ENCODE measurements around the gene NEK5. TPM values are rescaled to one million over a fixed set of nuclear protein-coding genes. Genes with fewer than 3 reads are reported as not detected.

Gene NEK5
- total RNA-seq, 1 donor from 2014 or later, result 0.50 TPM

DNA sequence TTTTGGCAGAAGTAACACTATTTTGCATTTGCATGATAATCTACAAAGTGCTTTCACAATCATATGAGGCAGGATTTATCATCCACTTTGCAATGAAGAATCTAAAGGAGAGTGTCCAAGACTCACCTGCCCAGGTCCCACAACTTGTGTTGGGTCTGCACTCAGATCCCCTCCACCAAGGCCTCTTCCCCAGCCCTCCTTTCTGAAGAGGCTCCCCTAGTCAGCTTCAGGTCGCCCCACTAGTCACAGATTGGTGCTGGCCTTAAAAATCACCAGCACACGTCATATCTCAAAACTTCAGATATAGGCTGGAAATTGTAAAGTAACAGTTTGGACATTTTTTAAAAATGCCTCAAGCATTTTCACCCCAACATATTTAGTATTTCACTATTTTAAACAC is 135.2 kb downstream of the NEK5 start:
- Histone ChIP-seq H3K27me3 (ENCODE audit: insufficient read depth, low read length) (peaks cover 16% of the 10 kb centered on the region), H3K9me3 (ENCODE audit: insufficient read depth, low read depth, low read length) (no peaks in the 10 kb centered on the region), H3K4me3 (ENCODE audit: insufficient read depth, low read depth, low read length) (no peak overlapping the region), H3K4me1 (ENCODE audit: insufficient read depth, low read length) (no peaks in the 10 kb centered on the region), H3K9ac (ENCODE audit: low read length) (no peak overlapping the region), H3K79me2 (ENCODE audit: insufficient read depth, low read length) (no peaks in the 10 kb centered on the region), H4K20me1 (ENCODE audit: insufficient read depth, low read length) (peaks cover 16% of the 10 kb centered on the region), H3K27ac (ENCODE audit: low read depth, low read length) (no peak overlapping the region), H3K4me2 (ENCODE audit: low read length) (no peak overlapping the region), H3K36me3 (ENCODE audit: insufficient read depth, low read length) (no peaks in the 10 kb centered on the region), H2AFZ (ENCODE audit: low read depth, low read length) (no peak overlapping the region)
- Mint-ChIP-seq H3K36me3 (ENCODE audit: low read depth, unreplicated experiment) (no peaks in the 10 kb centered on the region), H3K4me1 (ENCODE audit: low read depth, unreplicated experiment) (peaks cover 4% of the 10 kb centered on the region), H3K4me3 (ENCODE audit: unreplicated experiment) (no peak overlapping the region), H3K27ac (ENCODE audit: unreplicated experiment) (no peak overlapping the region), H3K27me3 (ENCODE audit: low read depth, unreplicated experiment) (no peaks in the 10 kb centered on the region), H3K9me3 (ENCODE audit: unreplicated experiment) (no peaks in the 10 kb centered on the region)
- FAIRE-seq (no peak), DNase-seq (ENCODE audit: low read depth) (no peak)
- TF ChIP-seq EZH2 (IDR thresholded peaks at IDR 0.05; ENCODE audit: insufficient read depth, low read length) (no peak), CTCF (IDR thresholded peaks at IDR 0.05; ENCODE audit: insufficient read depth, low read depth, low read length) (no peak)

DNA sequence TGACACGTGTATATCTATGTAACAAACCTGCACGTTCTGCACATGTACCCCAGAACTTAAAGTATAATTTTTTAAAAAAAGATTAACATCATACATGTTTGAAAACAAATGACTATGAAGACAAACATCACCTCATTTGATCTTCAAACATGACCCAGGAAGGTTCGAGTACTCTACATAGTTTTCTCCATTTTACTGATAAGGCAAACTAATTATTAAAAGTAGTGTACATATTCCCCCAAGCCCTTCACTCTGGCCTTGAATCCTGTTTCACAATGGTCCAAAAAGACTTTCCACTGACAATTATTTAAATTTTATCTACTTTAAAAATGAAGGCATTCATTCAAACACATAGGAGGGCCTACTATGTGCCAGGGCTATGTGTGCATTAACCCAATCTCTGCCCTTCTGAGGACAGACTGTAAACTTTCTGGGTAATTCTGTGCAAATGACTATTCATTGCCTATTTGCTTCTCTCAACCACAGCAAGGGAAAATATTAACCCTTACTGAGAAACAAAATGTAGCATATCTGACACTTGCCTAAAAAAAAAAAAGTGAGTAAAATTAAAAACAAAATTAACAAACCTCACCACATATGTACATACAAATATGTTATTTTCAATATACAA is 139.8 kb downstream of the NEK5 start:
- Mint-ChIP-seq H3K27ac (ENCODE audit: unreplicated experiment) (no peak overlapping the region), H3K27me3 (ENCODE audit: low read depth, unreplicated experiment) (no peaks in the 10 kb centered on the region), H3K4me3 (ENCODE audit: unreplicated experiment) (no peak overlapping the region), H3K9me3 (ENCODE audit: unreplicated experiment) (peaks cover 20% of the 10 kb centered on the region), H3K36me3 (ENCODE audit: low read depth, unreplicated experiment) (peaks cover 2% of the 10 kb centered on the region), H3K4me1 (ENCODE audit: low read depth, unreplicated experiment) (no peaks in the 10 kb centered on the region)
- Histone ChIP-seq H2AFZ (ENCODE audit: low read depth, low read length) (no peak overlapping the region), H3K9ac (ENCODE audit: low read length) (no peak overlapping the region), H3K4me1 (ENCODE audit: insufficient read depth, low read length) (no peaks in the 10 kb centered on the region), H3K4me2 (ENCODE audit: low read length) (no peak overlapping the region), H3K79me2 (ENCODE audit: insufficient read depth, low read length) (no peaks in the 10 kb centered on the region), H3K27me3 (ENCODE audit: insufficient read depth, low read length) (no peaks in the 10 kb centered on the region), H4K20me1 (ENCODE audit: insufficient read depth, low read length) (peaks cover 5% of the 10 kb centered on the region), H3K4me3 (ENCODE audit: insufficient read depth, low read depth, low read length) (no peak overlapping the region), H3K9me3 (ENCODE audit: insufficient read depth, low read depth, low read length) (no peaks in the 10 kb centered on the region), H3K36me3 (ENCODE audit: insufficient read depth, low read length) (no peaks in the 10 kb centered on the region), H3K27ac (ENCODE audit: low read depth, low read length) (no peak overlapping the region)
- TF ChIP-seq EZH2 (IDR thresholded peaks at IDR 0.05; ENCODE audit: insufficient read depth, low read length) (no peak), CTCF (IDR thresholded peaks at IDR 0.05; ENCODE audit: insufficient read depth, low read depth, low read length) (no peak)
- DNase-seq (ENCODE audit: low read depth) (no peak), FAIRE-seq (no peak)

Other genes starting within 250 kb of the NEK5 start
- 9.2 and 12.3 TPM in 2 replicates for gene ATP7B, start 117.6 kb downstream of the NEK5 start, total RNA-seq
- gene ALG11, start 116.7 kb downstream of the NEK5 start, total RNA-seq, result 57.7 and 62.1 TPM in 2 replicates
- gene UTP14C, start 104.4 kb downstream of the NEK5 start, total RNA-seq, result 20.6 and 23.9 TPM in 2 replicates
- gene NEK3, start 30.5 kb upstream of the NEK5 start, total RNA-seq, result 13.9 and 15.3 TPM in 2 replicates

Data from astrocyte (in vitro differentiated cells and primary cell).